ENCODE data around the gene EFHC1. TPM values are rescaled to one million over a fixed set of nuclear protein-coding genes. Genes with fewer than 3 reads are reported as not detected.

EFHC1 gene
- total RNA-seq, 1 donor from 2014 or later, result 43.6 TPM

GRCh38 chr6:52400313-52401041 lies 19.7 kb upstream of the EFHC1 start:
- TF ChIP-seq CTCF (IDR thresholded peaks at IDR 0.05; ENCODE audit: unreplicated experiment), result no peak
- Mint-ChIP-seq H3K27ac (no peak overlapping the region), H3K27me3 (no peaks in the 10 kb centered on the region), H3K4me3 (ENCODE audit: low read depth) (no peak overlapping the region), H3K9me3 (ENCODE audit: low read depth) (no peaks in the 10 kb centered on the region), H3K4me1 (ENCODE audit: low read depth) (peaks cover 15% of the 10 kb centered on the region), H3K36me3 (ENCODE audit: insufficient read depth) (peaks cover 2% of the 10 kb centered on the region)
- no peak for DNase-seq (ENCODE audit: low spot score, unreplicated experiment)

GRCh38 chr6:52403086-52403485 lies 17.1 kb upstream of the EFHC1 start:
- H3K4me3 Mint-ChIP-seq (ENCODE audit: low read depth), result no peak overlapping the region
- no peak for DNase-seq (ENCODE audit: low spot score, unreplicated experiment)
- H3K27me3 Mint-ChIP-seq, result no peaks in the 10 kb centered on the region
- H3K9me3 Mint-ChIP-seq (ENCODE audit: low read depth), result no peaks in the 10 kb centered on the region
- TF ChIP-seq CTCF (IDR thresholded peaks at IDR 0.05; ENCODE audit: unreplicated experiment), result no peak
- peaks cover 1% of the 10 kb centered on the region for H3K4me1 Mint-ChIP-seq (ENCODE audit: low read depth)
- H3K36me3 Mint-ChIP-seq (ENCODE audit: insufficient read depth), result peaks cover 2% of the 10 kb centered on the region
- no peak overlapping the region for H3K27ac Mint-ChIP-seq

- no peak overlapping the region for H3K4me3 Mint-ChIP-seq (ENCODE audit: low read depth)
- H3K36me3 Mint-ChIP-seq (ENCODE audit: insufficient read depth), result peaks cover 2% of the 10 kb centered on the region
- no peak for DNase-seq (ENCODE audit: low spot score, unreplicated experiment)
- H3K27me3 Mint-ChIP-seq, result no peaks in the 10 kb centered on the region
- TF ChIP-seq CTCF (IDR thresholded peaks at IDR 0.05; ENCODE audit: unreplicated experiment), result no peak
- no peak overlapping the region for H3K27ac Mint-ChIP-seq
- no peaks in the 10 kb centered on the region for H3K9me3 Mint-ChIP-seq (ENCODE audit: low read depth)
- peaks cover 1% of the 10 kb centered on the region for H3K4me1 Mint-ChIP-seq (ENCODE audit: low read depth)
These were observed 16.5 kb upstream of the EFHC1 start for GRCh38 chr6:52403627-52404026.

GRCh38 chr6:52405243-52405642 lies 14.9 kb upstream of the EFHC1 start:
- TF ChIP-seq CTCF (IDR thresholded peaks at IDR 0.05; ENCODE audit: unreplicated experiment), result no peak
- H3K27me3 Mint-ChIP-seq, result no peaks in the 10 kb centered on the region

GRCh38 chr6:52407467-52407866 lies 12.7 kb upstream of the EFHC1 start:
- Mint-ChIP-seq H3K27ac (no peak overlapping the region), H3K9me3 (ENCODE audit: low read depth) (no peaks in the 10 kb centered on the region), H3K36me3 (ENCODE audit: insufficient read depth) (peaks cover 2% of the 10 kb centered on the region), H3K27me3 (no peaks in the 10 kb centered on the region), H3K4me1 (ENCODE audit: low read depth) (no peaks in the 10 kb centered on the region), H3K4me3 (ENCODE audit: low read depth) (no peak overlapping the region)
- peak; percentile 60 for TF ChIP-seq CTCF (IDR thresholded peaks at IDR 0.05; ENCODE audit: unreplicated experiment)
- no peak for DNase-seq (ENCODE audit: low spot score, unreplicated experiment)

More at GRCh38 chr6:52405243-52405642, 14.9 kb upstream of the EFHC1 start:
- Mint-ChIP-seq H3K4me3 (ENCODE audit: low read depth) (no peak overlapping the region), H3K4me1 (ENCODE audit: low read depth) (no peaks in the 10 kb centered on the region), H3K36me3 (ENCODE audit: insufficient read depth) (peaks cover 2% of the 10 kb centered on the region), H3K9me3 (ENCODE audit: low read depth) (no peaks in the 10 kb centered on the region), H3K27ac (no peak overlapping the region)
- DNase-seq (ENCODE audit: low spot score, unreplicated experiment), result no peak
